Measurements from ENCODE around the gene IL1B. TPM values are rescaled to one million over a fixed set of nuclear protein-coding genes. Genes with fewer than 3 reads are reported as not detected.

The IL1B gene
- total RNA-seq, 6 experiments from 2014 or later = 0.19 to 4.1 (median 0.49) TPM; not detected in 1

- no peak for DNase-seq
- H3K4me3 ChIP-seq = no peak overlapping the region
Observed at GRCh38 chr2:112846031-112846430, 9.5 kb upstream of the IL1B start.

DNA sequence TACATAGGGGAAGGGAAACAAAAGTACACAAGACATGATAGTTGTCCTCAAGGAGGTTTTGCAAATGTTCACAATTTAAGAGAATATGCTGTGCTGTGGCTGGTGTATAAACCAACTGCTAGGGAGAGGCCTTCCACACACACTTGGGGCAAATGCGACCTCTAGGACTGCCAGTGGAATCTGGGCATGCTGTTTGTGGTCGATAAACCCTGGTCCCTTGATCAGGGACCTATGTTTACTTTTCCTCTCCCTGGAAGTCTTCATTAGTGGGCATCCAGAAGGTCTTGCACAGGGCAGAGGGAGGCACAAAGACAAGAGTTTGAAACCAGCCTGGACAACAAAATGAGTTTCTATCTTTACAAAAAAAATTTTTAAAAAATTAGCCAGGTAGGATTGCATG, 7.3 kb upstream of the IL1B start:
- Histone ChIP-seq H3K4me1 (peaks cover 0 to 4% (median 0%) of the 10 kb centered on the region in 4 donors), H3K36me3 (no peaks in the 10 kb centered on the region), H3K27me3 (no peaks in the 10 kb centered on the region), H3K27ac (no peak overlapping the region), H3K9me3 (no peaks in the 10 kb centered on the region), H3K4me3 (no peak overlapping the region)
- WGBS (ENCODE audit: insufficient coverage, low coverage, low lambda C conversion rate, missing lambda C conversion rate) = 44% methylated on average over 2 of the region's 2 CpGs
- ATAC-seq (peak; percentile 69 to 88 (median 78)), DNase-seq (peak in 1 of 3 donors; percentile 65)
- intact Hi-C loops (cut with DNase I) = no loop called here
- TF ChIP-seq POLR2A (IDR thresholded peaks at IDR 0.05) (no peak), CTCF (IDR thresholded peaks at IDR 0.05) (no peak)

More at GRCh38 chr2:112846031-112846430, 9.5 kb upstream of the IL1B start:
- no peak overlapping the region for H3K27ac ChIP-seq
- ATAC-seq = peak in 1 of 4 donors; percentile 13
- no peaks in the 10 kb centered on the region for H3K36me3 ChIP-seq
- no peaks in the 10 kb centered on the region for H3K9me3 ChIP-seq
- TF ChIP-seq POLR2A (IDR thresholded peaks at IDR 0.05) (no peak), CTCF (IDR thresholded peaks at IDR 0.05) (no peak)
- H3K4me1 ChIP-seq = peaks cover 0 to 4% (median 0%) of the 10 kb centered on the region in 4 donors
- H3K27me3 ChIP-seq = no peaks in the 10 kb centered on the region
- intact Hi-C loops (cut with DNase I) = no loop called here
- WGBS (ENCODE audit: insufficient coverage, low coverage, low lambda C conversion rate, missing lambda C conversion rate) = 40% methylated on average over 1 of the region's 6 CpGs

DNA sequence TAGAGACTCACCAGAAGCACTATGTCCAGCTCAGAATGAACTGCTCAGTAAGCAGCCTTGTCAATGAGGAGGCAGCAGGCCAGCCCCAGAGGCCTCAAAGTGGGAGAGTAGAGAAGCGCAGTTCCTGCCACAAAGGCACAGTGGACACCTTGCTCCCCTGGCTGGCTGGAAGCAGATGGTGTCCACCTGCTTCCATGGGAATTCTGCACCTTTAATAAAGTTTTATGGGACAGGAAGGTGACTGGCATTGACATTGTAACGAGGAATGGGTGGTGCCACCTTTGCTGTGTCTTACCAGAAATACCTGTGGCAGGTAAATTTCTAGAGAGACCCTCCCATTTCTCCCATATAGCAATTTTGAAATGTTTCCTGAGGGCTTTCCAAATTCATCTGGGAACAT, 6.7 kb upstream of the IL1B start:
- Histone ChIP-seq H3K36me3 (no peaks in the 10 kb centered on the region), H3K27me3 (no peaks in the 10 kb centered on the region), H3K27ac (no peak overlapping the region), H3K9me3 (no peaks in the 10 kb centered on the region), H3K4me1 (peaks cover 0 to 4% (median 0%) of the 10 kb centered on the region in 4 donors), H3K4me3 (no peak overlapping the region)
- intact Hi-C loops (cut with DNase I) = no loop called here
- TF ChIP-seq CTCF (IDR thresholded peaks at IDR 0.05) = no peak
- TF ChIP-seq POLR2A (IDR thresholded peaks at IDR 0.05) = no peak
- DNase-seq = no peak
- no peak for ATAC-seq
- 80% methylated on average over 1 of the region's 2 CpGs for WGBS (ENCODE audit: insufficient coverage, low coverage, low lambda C conversion rate, missing lambda C conversion rate)

GRCh38 chr2:112841295-112842044, 4.9 kb upstream of the IL1B start:
- no peak for TF ChIP-seq POLR2A (IDR thresholded peaks at IDR 0.05)
- no peak for TF ChIP-seq CTCF (IDR thresholded peaks at IDR 0.05)
- 63% methylated on average over 4 of the region's 5 CpGs for WGBS (ENCODE audit: insufficient coverage, low coverage, low lambda C conversion rate, missing lambda C conversion rate)
- intact Hi-C loops (cut with DNase I) = no loop called here
- H3K9me3 ChIP-seq = no peaks in the 10 kb centered on the region
- H3K4me3 ChIP-seq = no peak overlapping the region
- no peaks in the 10 kb centered on the region for H3K27me3 ChIP-seq
- peaks cover 0 to 4% (median 0%) of the 10 kb centered on the region in 4 donors for H3K4me1 ChIP-seq
- no peaks in the 10 kb centered on the region for H3K36me3 ChIP-seq
- DNase-seq (no peak), ATAC-seq (peak in 3 of 4 donors; percentile 25 to 27 (median 26))
- H3K27ac ChIP-seq = peak overlapping the region in 1 of 3 donors; percentile 34

Measured in right lobe of liver (tissue), 6 donors.